HepG2 (cell line): ENCODE results near the gene TBL2. TPM values are rescaled to one million over a fixed set of nuclear protein-coding genes. Genes with fewer than 3 reads are reported as not detected.

Source experiments
- AKAP8 ChIP-seq: sonication (generic); formaldehyde crosslinking; IDR thresholded peaks from 2 replicates; pipeline ENCODE4 v1.5.1; 2020; ENCODE audit warnings: mild to moderate bottlenecking, missing genetic modification reagents
- DNMT3B ChIP-seq: conservative IDR thresholded peaks from 2 replicates; pipeline ENCODE4 v1.6.1; 2016; ENCODE audit warnings: missing biosample characterization, control low read depth
- EHMT2 ChIP-seq: fragments of 200-600 bp; sonication (generic); IDR thresholded peaks from 2 replicates; pipeline ENCODE4 v1.7.0; 2017; ENCODE audit warnings: antibody characterized with exemption, low read depth, low read length, borderline replicate concordance
- MXD4 ChIP-seq: IDR thresholded peaks from 2 replicates; pipeline ENCODE4 v1.6.1; 2016; ENCODE audit warnings: mild to moderate bottlenecking, missing biosample characterization, missing genetic modification reagents
- PAXIP1 ChIP-seq: sonication (generic); formaldehyde crosslinking; conservative IDR thresholded peaks from 2 replicates; pipeline ENCODE4 v1.4.0; 2020; ENCODE audit warnings: mild to moderate bottlenecking, missing genetic modification reagents, moderate library complexity
- SMAD9 ChIP-seq: sonication (generic); formaldehyde crosslinking; IDR thresholded peaks from 2 replicates; pipeline ENCODE4 v1.5.1; 2020; ENCODE audit warnings: mild to moderate bottlenecking, missing genetic modification reagents
- ZBTB44 ChIP-seq: sonication (generic); formaldehyde crosslinking; IDR thresholded peaks from 2 replicates; pipeline ENCODE4 v1.4.0; 2020; ENCODE audit warnings: missing genetic modification reagents
- ZFP37 ChIP-seq: sonication (generic); formaldehyde crosslinking; IDR thresholded peaks from 2 replicates; pipeline ENCODE4 v1.4.0; 2020; ENCODE audit warnings: missing genetic modification reagents, borderline replicate concordance
- ZKSCAN1 ChIP-seq: fragments of 150-350 bp; IDR thresholded peaks from 2 replicates; pipeline ENCODE4 v1.6.1; 2014; ENCODE audit warnings: low read length
- ZNF549 ChIP-seq: sonication (generic); formaldehyde crosslinking; IDR thresholded peaks from 2 replicates; pipeline ENCODE4 v1.5.0; 2020; ENCODE audit warnings: missing genetic modification reagents
- ZNF598 ChIP-seq: sonication (generic); formaldehyde crosslinking; IDR thresholded peaks from 2 replicates; pipeline ENCODE4 v1.5.1; 2020; ENCODE audit warnings: mild to moderate bottlenecking, missing genetic modification reagents, borderline replicate concordance
- ZNF639 ChIP-seq: conservative IDR thresholded peaks from 2 replicates; pipeline ENCODE4 v1.6.1; 2018; ENCODE audit warnings: missing genetic modification reagents
- ZSCAN31 ChIP-seq: sonication (generic); formaldehyde crosslinking; IDR thresholded peaks from 2 replicates; pipeline ENCODE4 v1.5.0; 2020; ENCODE audit warnings: low read depth, mild to moderate bottlenecking, missing genetic modification reagents
- polyA plus RNA-seq, 8 experiments: library from polyadenylated mRNA; depleted of rRNA in 3 of 8; stranded (reverse) in 7 of 8; unstranded in 1 of 8; fragments of >200 nt; fragmentation: Illumina TruSeq in 4 of 8; extraction: Trizol in 4 of 8; gene quantifications; 2 replicates each; pipeline versions ENCODE4 v1.2.1 to v1.2.3, GENCODE V29; 2011 to 2016; ENCODE audit warnings: low read depth in 4 of 8, missing spikeins in 1 of 8, mixed read lengths in 1 of 8; ENCODE audit not compliant: insufficient read depth in 1 of 8
- total RNA-seq, 5 experiments: library from RNA; depleted of rRNA; stranded (reverse); fragments of >200 nt; fragmentation: Illumina TruSeq; extraction: Trizol; gene quantifications; 2 replicates each; pipeline ENCODE4 v1.2.3, GENCODE V29; 2016; ENCODE audit warnings: low read depth in 1 of 5
- TF ChIP-seq, protein P1 (sequence below): fragments of 450-650 bp; IDR thresholded peaks from 2 replicates; pipeline ENCODE4 v1.6.1; 2017; ENCODE audit warnings: mild to moderate bottlenecking
- TF ChIP-seq, protein P2 (sequence below): sonication (generic); formaldehyde crosslinking; IDR thresholded peaks from 2 replicates; pipeline ENCODE4 v1.5.1; 2020; ENCODE audit warnings: missing genetic modification reagents, mild to moderate bottlenecking, borderline replicate concordance
- TF ChIP-seq, protein P3 (sequence below): sonication (generic); formaldehyde crosslinking; IDR thresholded peaks from 2 replicates; pipeline ENCODE4 v1.4.0; 2020; ENCODE audit warnings: mild to moderate bottlenecking, missing genetic modification reagents

The TBL2 gene
- total and polyA plus RNA-seq, 2 of the 13 experiments (the other 11 are each of a cell fraction or from before 2014, with no cell fraction given): 43.4 to 47.2 TPM

DNA sequence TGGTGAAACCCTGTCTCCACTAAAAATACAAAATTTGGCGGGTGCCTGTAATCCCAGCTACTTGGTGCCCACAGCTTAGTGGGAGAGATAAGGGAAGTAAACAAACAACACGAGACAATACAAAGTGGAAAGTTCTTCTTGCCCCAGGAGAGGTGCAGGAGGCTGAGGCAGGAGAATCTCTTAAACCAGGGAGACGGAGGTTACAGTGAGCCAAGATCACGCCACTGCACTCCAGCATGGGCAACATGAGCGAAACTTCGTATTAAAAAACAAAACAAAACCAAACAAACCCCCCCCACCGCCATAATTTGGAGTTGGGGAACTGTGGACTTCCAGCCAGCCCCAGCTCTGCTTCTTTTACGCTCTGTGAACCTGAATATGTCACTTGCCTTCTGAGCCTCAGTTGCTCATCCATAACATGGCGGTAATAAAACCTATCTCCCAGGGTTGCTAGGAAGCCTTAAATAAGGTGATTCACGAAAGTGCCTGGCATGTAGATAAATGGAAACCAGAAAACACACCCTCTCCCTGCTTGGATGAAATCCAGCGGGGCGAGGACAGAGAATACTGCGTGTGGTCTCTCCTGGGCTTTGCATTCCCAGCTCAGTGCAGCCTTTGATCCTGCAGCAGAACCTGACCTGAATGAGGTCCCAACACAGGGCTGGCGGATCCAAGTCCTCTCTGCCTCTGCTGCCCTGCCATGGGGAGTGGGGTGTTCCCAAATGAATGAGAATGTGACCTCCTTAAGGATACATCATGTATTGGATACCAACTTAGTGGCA lies 35.8 kb upstream of the TBL2 start (continued):
- TF ChIP-seq ZNF549 (no peak), SMAD9 (CRISPR knock-in tag) (no peak), ZNF598 (CRISPR knock-in tag) (no peak), ZNF639 (CRISPR knock-in tag) (no peak), ZFP37 (CRISPR knock-in tag) (no peak), AKAP8 (CRISPR knock-in tag) (no peak), ZBTB44 (CRISPR knock-in tag) (no peak), MXD4 (CRISPR knock-in tag) (0 out of 2 replicates have a peak, but pooled peaks have one; percentile 26), DNMT3B (CRISPR knock-in tag) (no peak), ZSCAN31 (no peak), PAXIP1 (CRISPR knock-in tag) (peak; percentile 50), EHMT2 (no peak), ZKSCAN1 (no peak)
- TF ChIP-seq, protein P1, sequence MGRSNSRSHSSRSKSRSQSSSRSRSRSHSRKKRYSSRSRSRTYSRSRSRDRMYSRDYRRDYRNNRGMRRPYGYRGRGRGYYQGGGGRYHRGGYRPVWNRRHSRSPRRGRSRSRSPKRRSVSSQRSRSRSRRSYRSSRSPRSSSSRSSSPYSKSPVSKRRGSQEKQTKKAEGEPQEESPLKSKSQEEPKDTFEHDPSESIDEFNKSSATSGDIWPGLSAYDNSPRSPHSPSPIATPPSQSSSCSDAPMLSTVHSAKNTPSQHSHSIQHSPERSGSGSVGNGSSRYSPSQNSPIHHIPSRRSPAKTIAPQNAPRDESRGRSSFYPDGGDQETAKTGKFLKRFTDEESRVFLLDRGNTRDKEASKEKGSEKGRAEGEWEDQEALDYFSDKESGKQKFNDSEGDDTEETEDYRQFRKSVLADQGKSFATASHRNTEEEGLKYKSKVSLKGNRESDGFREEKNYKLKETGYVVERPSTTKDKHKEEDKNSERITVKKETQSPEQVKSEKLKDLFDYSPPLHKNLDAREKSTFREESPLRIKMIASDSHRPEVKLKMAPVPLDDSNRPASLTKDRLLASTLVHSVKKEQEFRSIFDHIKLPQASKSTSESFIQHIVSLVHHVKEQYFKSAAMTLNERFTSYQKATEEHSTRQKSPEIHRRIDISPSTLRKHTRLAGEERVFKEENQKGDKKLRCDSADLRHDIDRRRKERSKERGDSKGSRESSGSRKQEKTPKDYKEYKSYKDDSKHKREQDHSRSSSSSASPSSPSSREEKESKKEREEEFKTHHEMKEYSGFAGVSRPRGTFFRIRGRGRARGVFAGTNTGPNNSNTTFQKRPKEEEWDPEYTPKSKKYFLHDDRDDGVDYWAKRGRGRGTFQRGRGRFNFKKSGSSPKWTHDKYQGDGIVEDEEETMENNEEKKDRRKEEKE: no peak
- TF ChIP-seq, protein P2, sequence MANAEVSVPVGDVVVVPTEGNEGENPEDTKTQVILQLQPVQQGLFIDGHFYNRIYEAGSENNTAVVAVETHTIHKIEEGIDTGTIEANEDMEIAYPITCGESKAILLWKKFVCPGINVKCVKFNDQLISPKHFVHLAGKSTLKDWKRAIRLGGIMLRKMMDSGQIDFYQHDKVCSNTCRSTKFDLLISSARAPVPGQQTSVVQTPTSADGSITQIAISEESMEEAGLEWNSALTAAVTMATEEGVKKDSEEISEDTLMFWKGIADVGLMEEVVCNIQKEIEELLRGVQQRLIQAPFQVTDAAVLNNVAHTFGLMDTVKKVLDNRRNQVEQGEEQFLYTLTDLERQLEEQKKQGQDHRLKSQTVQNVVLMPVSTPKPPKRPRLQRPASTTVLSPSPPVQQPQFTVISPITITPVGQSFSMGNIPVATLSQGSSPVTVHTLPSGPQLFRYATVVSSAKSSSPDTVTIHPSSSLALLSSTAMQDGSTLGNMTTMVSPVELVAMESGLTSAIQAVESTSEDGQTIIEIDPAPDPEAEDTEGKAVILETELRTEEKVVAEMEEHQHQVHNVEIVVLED (CRISPR knock-in tag): no peak
- TF ChIP-seq, protein P3, sequence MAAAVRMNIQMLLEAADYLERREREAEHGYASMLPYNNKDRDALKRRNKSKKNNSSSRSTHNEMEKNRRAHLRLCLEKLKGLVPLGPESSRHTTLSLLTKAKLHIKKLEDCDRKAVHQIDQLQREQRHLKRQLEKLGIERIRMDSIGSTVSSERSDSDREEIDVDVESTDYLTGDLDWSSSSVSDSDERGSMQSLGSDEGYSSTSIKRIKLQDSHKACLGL (CRISPR knock-in tag): no peak
